Gastroesophageal sphincter (tissue), 4 donors: ENCODE data around the gene METRNL. TPM values are rescaled to one million over a fixed set of nuclear protein-coding genes. Genes with fewer than 3 reads are reported as not detected.

Experiments
- ATAC-seq: fragments of 150-250 bp; one replicate; pipeline ENCODE4 v1.9.1; 2016; ENCODE audit warnings: mild to moderate bottlenecking, moderate library complexity
- H3K27ac ChIP-seq, 4 donors: fragments of 200-600 bp; sonication (generic) in 3 of 4; 1 replicate in 3 of 4; 2 replicates in 1 of 4; pipeline ENCODE4 v1.5.1; 2016 to 2019
- H3K27me3 ChIP-seq: fragments of 200-600 bp; sonication (generic); one replicate; pipeline ENCODE4 v1.5.1; 2019
- H3K36me3 ChIP-seq, 2 donors: fragments of 200-600 bp; sonication (generic); one replicate each; pipeline ENCODE4 v1.5.1; 2019; ENCODE audit warnings: control low read depth in 1 of 2
- H3K4me1 ChIP-seq, 3 donors: fragments of 200-600 bp; sonication (generic); 1 replicate in 2 of 3; 2 replicates in 1 of 3; pipeline ENCODE4 v1.5.1; 2016 to 2019; ENCODE audit warnings: control low read depth in 2 of 3
- H3K4me3 ChIP-seq, 2 donors: fragments of 200-600 bp; sonication (generic); one replicate each; pipeline ENCODE4 v1.5.1; 2019; ENCODE audit warnings: mild to moderate bottlenecking in 1 of 2, moderate library complexity in 1 of 2
- H3K9me3 ChIP-seq, 3 donors: fragments of 200-600 bp; sonication (generic); one replicate each; pipeline ENCODE4 v1.5.1; 2017 to 2019; ENCODE audit warnings: control low read depth in 2 of 3
- CTCF ChIP-seq, 4 experiments: fragments of 200-600 bp in 2 of 4; fragments of 450-650 bp in 2 of 4; sonication (generic) in 1 of 4; IDR thresholded peaks; one replicate each; pipeline ENCODE4 v1.5.1; 2017 to 2019; ENCODE audit warnings: antibody characterized with exemption in 4 of 4, mild to moderate bottlenecking in 2 of 4, moderate library complexity in 2 of 4
- EP300 ChIP-seq: sonication (generic); formaldehyde crosslinking; IDR thresholded peaks from one replicate; pipeline ENCODE4 v1.6.1; 2017; ENCODE audit warnings: antibody characterized with exemption, mild to moderate bottlenecking
- POLR2A ChIP-seq, 2 donors: fragments of 450-650 bp; IDR thresholded peaks; one replicate each; pipeline ENCODE4 v1.6.1; 2017; ENCODE audit warnings: antibody characterized with exemption in 2 of 2, mild to moderate bottlenecking in 2 of 2, moderate library complexity in 1 of 2
- POLR2AphosphoS5 ChIP-seq: sonication (generic); formaldehyde crosslinking; IDR thresholded peaks from one replicate; pipeline ENCODE4 v1.6.1; 2017; ENCODE audit warnings: antibody characterized with exemption
- WGBS, 2 donors: methylation state at CpG; one replicate each; pipeline ENCODE4 v1.1.5; 2018; ENCODE audit warnings: low coverage in 1 of 2; 5-methylcytosine and 5-hydroxymethylcytosine counted together
- total RNA-seq, 4 donors: library from RNA; depleted of rRNA; stranded (reverse); fragments of >200 nt; gene quantifications; one replicate each; pipeline ENCODE4 v1.1.0, GENCODE V29; 2016

METRNL gene
- total RNA-seq, 4 donors from 2014 or later, result 41.1 to 82.6 (median 66.3) TPM

GRCh38 chr17:83093506-83093905 lies 14.1 kb downstream of the METRNL start:
- no peak for ATAC-seq
- Histone ChIP-seq H3K9me3 (no peaks in the 10 kb centered on the region), H3K4me1 (peaks cover 0 to 57% (median 36%) of the 10 kb centered on the region in 3 donors), H3K36me3 (peaks cover 0 to 70% of the 10 kb centered on the region in 2 donors), H3K4me3 (no peak overlapping the region), H3K27me3 (peaks cover 4% of the 10 kb centered on the region), H3K27ac (no peak overlapping the region)
- 74% methylated on average over 7 of the region's 14 CpGs; no CpG with 5 or more reads in 1 of the 2 donors for WGBS, 2 donors
- TF ChIP-seq CTCF (IDR thresholded peaks at IDR 0.05) (no peak), POLR2AphosphoS5 (no peak), POLR2A (IDR thresholded peaks at IDR 0.05) (no peak)

GRCh38 chr17:83094291-83094690 lies 14.9 kb downstream of the METRNL start:
- H3K27ac ChIP-seq, result no peak overlapping the region
- peaks cover 0 to 64% of the 10 kb centered on the region in 2 donors for H3K36me3 ChIP-seq
- WGBS, 2 donors, result 80% methylated on average over 2 of the region's 32 CpGs; no CpG with 5 or more reads in 1 of the 2 donors
- no peak overlapping the region for H3K4me3 ChIP-seq
- H3K9me3 ChIP-seq, result no peaks in the 10 kb centered on the region
- peaks cover 12% of the 10 kb centered on the region for H3K27me3 ChIP-seq
- ATAC-seq, result no peak
- TF ChIP-seq CTCF (IDR thresholded peaks at IDR 0.05), result no peak
- H3K4me1 ChIP-seq, result peaks cover 0 to 57% (median 38%) of the 10 kb centered on the region in 3 donors

- Histone ChIP-seq H3K9me3 (no peaks in the 10 kb centered on the region), H3K36me3 (peaks cover 0 to 58% of the 10 kb centered on the region in 2 donors), H3K27ac (no peak overlapping the region), H3K4me3 (no peak overlapping the region), H3K4me1 (peaks cover 0 to 57% (median 43%) of the 10 kb centered on the region in 3 donors), H3K27me3 (peaks cover 19% of the 10 kb centered on the region)
- TF ChIP-seq EP300 (no peak), CTCF (IDR thresholded peaks at IDR 0.05) (no peak), POLR2A (IDR thresholded peaks at IDR 0.05) (no peak), POLR2AphosphoS5 (no peak)
- ATAC-seq, result no peak
- WGBS, 2 donors, result 92 to 94% methylated on average over 18 to 21 of the region's 23 CpGs
Observed at GRCh38 chr17:83095016-83095415, 15.6 kb downstream of the METRNL start.

- TF ChIP-seq CTCF (IDR thresholded peaks at IDR 0.05) (no peak), POLR2AphosphoS5 (no peak), EP300 (no peak), POLR2A (IDR thresholded peaks at IDR 0.05) (no peak)
- Histone ChIP-seq H3K36me3 (peaks cover 0 to 48% of the 10 kb centered on the region in 2 donors), H3K4me3 (no peak overlapping the region), H3K4me1 (peaks cover 0 to 60% (median 44%) of the 10 kb centered on the region in 3 donors), H3K27me3 (peaks cover 34% of the 10 kb centered on the region), H3K9me3 (no peaks in the 10 kb centered on the region), H3K27ac (no peak overlapping the region)
- 75 to 94% methylated on average over 2 to 3 of the region's 26 CpGs for WGBS, 2 donors
- ATAC-seq, result no peak
Observed at GRCh38 chr17:83096401-83097224, 17.2 kb downstream of the METRNL start.

GRCh38 chr17:83097831-83098230 lies 18.4 kb downstream of the METRNL start:
- Histone ChIP-seq H3K27me3 (peaks cover 35% of the 10 kb centered on the region), H3K9me3 (no peaks in the 10 kb centered on the region), H3K4me1 (peaks cover 0 to 56% (median 39%) of the 10 kb centered on the region in 3 donors), H3K4me3 (no peak overlapping the region), H3K36me3 (peaks cover 0 to 45% of the 10 kb centered on the region in 2 donors), H3K27ac (peak overlapping the region in 1 of 4 donors; percentile 72)
- TF ChIP-seq EP300 (no peak), POLR2A (IDR thresholded peaks at IDR 0.05) (no peak), POLR2AphosphoS5 (no peak), CTCF (IDR thresholded peaks at IDR 0.05) (no peak)
- no peak for ATAC-seq
- 52 to 69% methylated on average over 5 to 9 of the region's 14 CpGs for whole genome bisulfite sequencing, 2 donors
